SJSA1 (cell line): ENCODE data around the gene SCT. TPM values are rescaled to one million over a fixed set of nuclear protein-coding genes. Genes with fewer than 3 reads are reported as not detected.
A peak's percentile ranks its signal among the peaks of the same experiment; 100 is the strongest.

ENCODE experiments used
- DNase-seq, 2 experiments: peaks; one replicate each; pipeline ENCODE4 v3.0.0-alpha.2; 2015 to 2020; ENCODE audit warnings: low spot score in 2 of 2, low read depth in 1 of 2
- H3K27ac ChIP-seq: fragments of 250-450 bp; sonication (Bioruptor Pico); 2 replicates; pipeline ENCODE4 v1.5.1; 2020; ENCODE audit warnings: mild to moderate bottlenecking, moderate library complexity
- H3K27me3 ChIP-seq: fragments of 250-450 bp; sonication (Bioruptor Pico); replicated peaks from 2 replicates; pipeline ENCODE4 v1.5.1; 2020; ENCODE audit warnings: mild to moderate bottlenecking, moderate library complexity
- H3K36me3 ChIP-seq: fragments of 250-450 bp; sonication (Bioruptor Pico); 2 replicates; pipeline ENCODE4 v1.5.1; 2020; ENCODE audit warnings: mild to moderate bottlenecking
- H3K4me1 ChIP-seq: fragments of 250-450 bp; sonication (Bioruptor Pico); replicated peaks from 2 replicates; pipeline ENCODE4 v1.6.1; 2021; ENCODE audit warnings: mild to moderate bottlenecking
- H3K4me3 ChIP-seq: fragments of 250-450 bp; sonication (Bioruptor Pico); 2 replicates; pipeline ENCODE4 v1.5.1; 2020; ENCODE audit warnings: mild to moderate bottlenecking
- H3K9me3 ChIP-seq: fragments of 250-450 bp; sonication (Bioruptor Pico); replicated peaks from 2 replicates; pipeline ENCODE4 v1.5.1; 2020; ENCODE audit warnings: mild to moderate bottlenecking
- total RNA-seq: library from RNA; depleted of rRNA; stranded (reverse); fragments of >200 nt; shearing (Covaris generic); gene quantifications from 2 replicates; pipeline ENCODE4 v1.2.3, GENCODE V29; 2014

Gene SCT
- total RNA-seq, 1 experiment from 2014 or later, result not detected

DNA sequence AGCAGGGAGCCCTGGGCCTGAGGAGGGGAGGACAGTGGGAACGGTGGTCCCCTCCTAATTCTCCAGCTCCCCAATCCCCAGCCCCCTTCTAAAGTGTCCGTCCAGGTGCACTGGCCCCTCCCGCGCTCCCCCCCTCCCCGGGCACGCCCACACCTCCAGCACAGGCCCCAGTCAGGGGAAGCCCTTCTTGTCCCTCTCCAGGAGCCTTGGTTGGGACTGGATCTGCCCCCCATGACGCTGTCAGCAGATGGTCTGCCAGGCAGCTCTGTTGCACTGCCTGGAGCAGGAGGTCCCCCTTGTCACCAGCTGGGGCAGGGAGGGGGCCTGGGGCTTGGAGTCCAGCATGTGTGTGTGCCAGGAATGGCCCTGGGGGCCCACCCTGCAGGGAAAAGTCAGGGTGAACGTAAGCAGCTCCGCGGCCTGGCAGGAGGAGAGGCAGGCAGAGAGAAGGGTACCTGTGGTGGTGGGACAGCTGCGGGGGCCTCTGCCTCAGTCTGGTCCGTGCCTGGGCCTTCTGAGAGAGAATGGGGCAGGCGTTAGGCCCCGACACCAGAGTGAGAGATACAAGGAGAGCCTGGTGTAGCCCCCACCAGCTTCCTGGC lies 12.9 kb downstream of the SCT start:
- Histone ChIP-seq H3K9me3 (no peaks in the 10 kb centered on the region), H3K4me3 (no peak overlapping the region), H3K27me3 (no peaks in the 10 kb centered on the region), H3K27ac (no peak overlapping the region), H3K4me1 (peaks cover 8% of the 10 kb centered on the region), H3K36me3 (peaks cover 41% of the 10 kb centered on the region)
- DNase-seq, result no peak

DNA sequence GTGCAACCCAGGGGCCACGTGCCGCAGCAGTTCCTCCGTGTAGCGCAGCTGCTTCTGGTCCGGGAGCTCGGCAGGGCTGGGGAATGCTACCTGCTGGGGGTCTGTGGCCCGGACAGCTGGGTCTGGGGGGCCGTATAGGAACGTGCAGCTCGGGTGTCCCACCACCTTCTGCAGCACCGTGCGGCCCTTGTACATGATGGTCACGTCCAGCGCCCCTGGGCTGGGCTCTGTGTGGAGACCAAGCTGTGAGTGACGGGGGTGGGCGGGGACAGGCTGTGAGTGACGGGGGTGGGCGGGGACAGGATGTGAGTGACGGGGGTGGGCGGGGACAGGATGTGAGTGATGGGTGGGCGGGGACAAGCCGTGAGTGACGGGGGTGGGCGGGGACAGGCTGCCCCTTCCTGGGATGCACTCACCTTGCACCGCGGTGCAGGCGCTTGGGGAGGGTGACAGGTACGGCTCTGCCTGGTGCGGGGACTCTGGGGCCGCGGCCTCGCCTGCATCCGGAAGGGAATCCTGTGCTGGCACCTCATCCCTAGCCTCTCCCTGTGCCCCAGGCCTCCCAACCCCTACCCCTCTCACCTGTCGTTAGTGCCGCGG lies 13.5 kb downstream of the SCT start:
- Histone ChIP-seq H3K4me1 (peaks cover 8% of the 10 kb centered on the region), H3K9me3 (no peaks in the 10 kb centered on the region), H3K36me3 (peaks cover 48% of the 10 kb centered on the region), H3K27me3 (no peaks in the 10 kb centered on the region), H3K4me3 (no peak overlapping the region), H3K27ac (no peak overlapping the region)
- DNase-seq, result peak in 1 of 2 experiments; percentile 63

DNA sequence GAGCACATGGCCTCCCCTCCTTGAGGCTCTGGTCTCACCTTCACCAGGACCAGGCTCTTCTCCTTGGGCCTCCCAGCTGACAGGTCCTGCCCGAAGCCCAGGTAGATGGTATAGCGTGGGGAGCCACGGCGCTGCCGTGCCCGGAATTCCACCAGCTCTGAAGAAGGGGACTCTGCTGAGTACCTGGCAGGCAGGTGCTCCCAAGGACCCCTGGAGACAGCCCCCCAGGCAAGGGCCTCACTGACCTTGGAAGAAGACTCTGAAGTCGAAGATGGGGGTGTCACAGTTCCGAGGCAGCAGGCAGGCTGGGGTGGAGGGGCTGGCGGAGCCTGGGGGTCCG lies 14.1 kb downstream of the SCT start:
- Histone ChIP-seq H3K36me3 (peaks cover 53% of the 10 kb centered on the region), H3K9me3 (no peaks in the 10 kb centered on the region), H3K4me1 (peaks cover 8% of the 10 kb centered on the region), H3K4me3 (no peak overlapping the region), H3K27ac (no peak overlapping the region), H3K27me3 (no peaks in the 10 kb centered on the region)
- no peak for DNase-seq

DNA sequence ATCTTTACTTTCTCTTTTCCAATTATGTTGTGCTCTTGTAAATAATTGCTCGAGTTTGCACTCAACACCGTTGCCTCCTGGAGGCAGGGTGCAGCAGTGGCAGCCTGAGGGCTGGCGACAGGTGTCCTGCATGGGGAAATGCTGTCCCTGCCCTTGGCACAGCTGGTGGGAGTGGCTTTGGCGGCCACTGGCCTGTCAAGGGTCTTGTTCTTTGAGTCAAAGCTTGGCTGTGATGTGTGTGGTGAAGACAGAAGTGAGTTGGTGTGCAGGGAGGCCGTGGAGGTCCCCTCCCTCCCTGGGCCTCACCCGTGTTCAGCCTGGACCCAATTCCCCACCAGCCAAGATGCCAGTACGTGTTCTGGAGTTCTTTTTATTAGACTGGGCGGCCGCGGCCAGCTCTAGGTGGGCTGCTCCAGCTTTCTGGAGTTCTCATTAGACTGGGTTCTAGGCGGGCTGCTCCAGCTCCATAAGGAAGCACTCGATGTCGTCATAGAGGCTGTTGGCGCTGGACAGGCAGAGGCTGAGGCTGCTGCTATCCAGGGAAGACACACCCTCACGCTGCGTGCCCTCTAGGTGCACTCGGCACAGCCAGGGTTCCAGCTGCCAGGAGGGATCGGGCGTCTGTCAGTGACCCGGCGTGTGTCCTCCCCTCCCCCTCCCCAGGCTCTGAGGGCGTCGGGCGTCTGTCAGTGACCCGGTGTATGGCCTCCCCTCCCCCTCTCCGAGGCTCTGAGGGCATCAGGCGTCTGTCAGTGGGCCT lies 14.6 kb downstream of the SCT start:
- Histone ChIP-seq H3K36me3 (peaks cover 57% of the 10 kb centered on the region), H3K4me3 (no peak overlapping the region), H3K9me3 (no peaks in the 10 kb centered on the region), H3K4me1 (peaks cover 8% of the 10 kb centered on the region), H3K27me3 (no peaks in the 10 kb centered on the region), H3K27ac (no peak overlapping the region)
- DNase-seq, result no peak

DNA sequence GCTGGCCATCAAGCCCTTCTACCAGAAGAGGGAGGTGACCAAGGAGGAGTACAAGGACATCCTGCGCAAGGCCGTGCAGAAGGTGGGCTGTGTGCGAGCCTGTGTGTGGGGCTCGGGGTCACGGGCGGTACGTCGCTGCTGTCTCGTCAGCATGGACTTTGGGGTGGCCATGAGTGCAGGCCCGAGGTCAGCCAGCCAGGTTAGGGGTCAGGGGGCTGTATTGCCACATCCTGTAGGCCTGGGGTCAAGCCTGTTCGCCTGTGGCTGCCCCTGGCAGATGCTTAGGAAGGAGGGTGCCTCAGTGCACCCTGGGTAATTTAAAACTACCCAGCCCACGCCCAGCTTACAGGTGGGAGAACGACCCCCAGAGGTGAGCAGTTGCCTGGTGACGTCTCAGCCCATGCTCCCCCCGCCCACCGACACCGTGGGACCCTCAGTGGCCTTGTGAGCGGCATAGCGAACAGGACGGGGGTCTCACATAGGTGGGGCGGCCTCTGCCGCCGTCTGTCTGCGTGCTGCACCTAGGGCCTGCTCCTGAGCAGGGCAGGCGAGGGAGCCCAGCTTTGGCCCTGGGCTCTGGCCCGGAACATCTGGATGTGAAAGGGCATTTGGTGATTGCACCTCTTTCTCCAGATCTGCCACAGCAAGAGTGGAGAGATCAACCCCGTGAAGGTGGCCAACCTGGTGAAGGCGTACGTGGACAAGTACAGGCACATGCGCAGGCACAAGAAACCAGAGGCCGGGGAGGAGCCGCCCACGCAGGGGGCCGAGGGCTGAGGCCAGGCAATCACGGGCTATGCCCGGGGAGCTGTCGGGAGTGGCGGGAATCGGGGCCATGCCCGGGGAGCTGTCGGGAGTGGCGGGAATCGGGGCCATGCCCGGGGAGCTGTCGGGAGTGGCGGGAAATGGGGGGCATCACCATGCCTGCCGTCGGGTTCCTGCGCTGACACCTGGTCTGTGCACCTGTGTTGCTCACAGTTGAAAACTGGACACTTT lies 15.7 kb downstream of the SCT start:
- no peaks in the 10 kb centered on the region for H3K27me3 ChIP-seq
- H3K9me3 ChIP-seq, result no peaks in the 10 kb centered on the region
- H3K36me3 ChIP-seq, result peaks cover 68% of the 10 kb centered on the region
- H3K4me3 ChIP-seq, result no peak overlapping the region
- H3K27ac ChIP-seq, result no peak overlapping the region
- peaks cover 8% of the 10 kb centered on the region for H3K4me1 ChIP-seq
- no peak for DNase-seq

DNA sequence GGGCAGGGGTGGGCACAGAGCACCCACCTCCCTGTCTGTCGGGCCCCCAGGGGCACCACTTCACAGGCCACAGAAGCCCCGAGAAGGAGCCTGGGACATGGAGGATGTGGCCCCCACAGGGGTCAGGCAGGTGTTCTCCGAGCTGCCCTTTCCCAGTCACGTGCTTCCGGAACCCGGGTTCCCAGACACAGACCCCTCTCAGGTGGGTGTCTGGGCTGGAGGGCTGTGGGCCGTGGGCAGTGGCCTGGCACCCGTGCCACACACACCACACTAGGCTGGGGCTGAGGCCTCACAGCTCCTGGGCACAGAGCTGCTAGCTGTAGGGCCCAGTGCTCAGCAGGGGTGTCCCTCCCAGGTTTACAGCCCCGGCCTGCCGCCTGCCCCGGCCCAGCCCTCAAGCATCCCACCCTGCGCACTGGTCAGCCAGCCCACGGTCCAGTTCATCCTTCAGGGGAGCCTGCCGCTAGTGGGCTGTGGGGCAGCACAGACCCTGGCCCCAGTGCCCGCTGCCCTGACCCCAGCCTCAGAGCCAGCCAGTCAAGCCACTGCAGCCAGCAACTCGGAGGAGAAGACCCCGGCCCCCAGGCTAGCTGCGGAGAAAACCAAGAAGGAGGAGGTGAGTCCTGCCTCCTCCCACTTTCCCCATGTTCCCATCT lies 16.7 kb downstream of the SCT start:
- H3K27me3 ChIP-seq, result no peaks in the 10 kb centered on the region
- H3K4me1 ChIP-seq, result peaks cover 4% of the 10 kb centered on the region
- H3K27ac ChIP-seq, result no peak overlapping the region
- no peak for DNase-seq
- no peaks in the 10 kb centered on the region for H3K9me3 ChIP-seq
- peaks cover 71% of the 10 kb centered on the region for H3K36me3 ChIP-seq
- no peak overlapping the region for H3K4me3 ChIP-seq

DNA sequence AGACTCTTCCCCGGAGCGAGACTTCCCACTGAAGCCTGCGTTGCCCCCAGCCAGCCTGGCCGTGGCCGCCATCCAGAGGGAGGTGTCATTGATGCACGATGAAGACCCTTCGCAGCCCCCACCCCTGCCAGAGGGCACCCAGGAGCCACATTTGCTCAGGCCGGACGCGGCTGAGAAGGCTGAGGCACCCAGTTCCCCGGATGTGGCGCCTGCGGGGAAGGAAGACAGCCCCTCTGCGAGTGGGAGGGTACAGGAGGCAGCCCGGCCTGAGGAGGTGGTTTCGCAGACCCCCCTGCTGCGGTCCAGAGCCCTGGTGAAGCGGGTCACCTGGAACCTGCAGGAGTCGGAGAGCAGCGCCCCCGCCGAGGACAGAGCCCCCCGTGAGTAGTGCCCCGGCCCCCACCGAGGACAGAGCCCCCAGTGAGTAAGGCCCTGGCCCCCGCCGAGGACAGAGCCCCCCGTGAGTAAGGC lies 17.6 kb downstream of the SCT start:
- H3K36me3 ChIP-seq, result peaks cover 72% of the 10 kb centered on the region
- no peak for DNase-seq
- no peaks in the 10 kb centered on the region for H3K9me3 ChIP-seq
- no peak overlapping the region for H3K4me3 ChIP-seq
- no peak overlapping the region for H3K27ac ChIP-seq
- H3K4me1 ChIP-seq, result no peaks in the 10 kb centered on the region
- H3K27me3 ChIP-seq, result no peaks in the 10 kb centered on the region

DNA sequence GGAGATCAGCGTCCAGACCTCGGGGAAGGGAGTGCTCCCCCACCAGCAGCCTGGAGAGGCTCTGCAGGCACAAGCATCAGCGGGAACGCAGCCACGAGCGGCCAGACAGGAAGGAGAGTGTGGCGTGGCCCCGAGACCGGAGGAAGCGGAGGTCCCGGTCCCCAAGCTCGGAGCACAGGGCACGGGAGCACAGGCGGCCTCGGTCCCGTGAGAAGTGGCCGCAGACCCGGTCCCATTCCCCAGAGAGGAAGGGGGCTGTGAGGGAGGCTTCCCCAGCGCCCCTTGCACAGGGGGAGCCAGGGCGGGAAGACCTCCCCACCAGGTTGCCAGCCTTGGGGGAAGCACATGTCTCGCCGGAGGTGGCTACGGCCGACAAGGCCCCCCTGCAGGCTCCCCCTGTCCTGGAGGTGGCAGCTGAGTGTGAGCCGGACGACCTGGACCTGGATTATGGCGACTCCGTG lies 18.2 kb downstream of the SCT start:
- Histone ChIP-seq H3K9me3 (no peaks in the 10 kb centered on the region), H3K27me3 (no peaks in the 10 kb centered on the region), H3K4me3 (no peak overlapping the region), H3K4me1 (no peaks in the 10 kb centered on the region), H3K36me3 (peaks cover 72% of the 10 kb centered on the region), H3K27ac (no peak overlapping the region)
- DNase-seq, result no peak

DNA sequence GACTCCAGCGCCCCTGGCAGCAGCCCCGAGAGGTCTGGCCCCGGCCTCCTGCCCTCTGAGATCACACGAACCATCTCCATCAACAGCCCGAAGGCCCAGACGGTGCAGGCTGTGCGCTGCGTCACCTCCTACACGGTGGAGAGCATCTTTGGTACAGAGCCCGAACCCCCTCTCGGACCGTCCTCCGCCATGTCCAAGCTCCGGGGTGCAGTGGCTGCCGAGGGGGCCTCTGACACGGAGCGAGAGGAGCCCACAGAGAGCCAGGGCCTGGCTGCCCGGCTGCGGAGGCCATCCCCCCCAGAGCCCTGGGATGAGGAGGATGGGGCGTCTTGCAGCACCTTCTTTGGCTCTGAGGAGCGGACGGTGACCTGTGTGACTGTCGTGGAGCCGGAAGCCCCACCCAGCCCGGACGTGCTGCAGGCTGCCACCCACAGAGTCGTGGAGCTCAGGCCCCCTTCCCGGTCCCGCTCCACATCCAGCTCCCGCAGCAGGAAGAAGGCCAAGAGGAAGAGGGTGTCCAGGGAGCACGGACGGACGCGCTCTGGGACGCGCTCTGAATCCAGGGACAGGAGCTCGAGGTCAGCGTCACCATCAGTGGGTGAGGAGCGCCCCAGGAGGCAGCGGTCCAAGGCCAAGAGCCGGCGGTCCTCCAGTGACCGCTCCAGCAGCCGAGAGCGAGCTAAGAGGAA lies 18.9 kb downstream of the SCT start:
- no peaks in the 10 kb centered on the region for H3K4me1 ChIP-seq
- peaks cover 72% of the 10 kb centered on the region for H3K36me3 ChIP-seq
- H3K4me3 ChIP-seq, result no peak overlapping the region
- no peaks in the 10 kb centered on the region for H3K9me3 ChIP-seq
- DNase-seq, result no peak
- H3K27me3 ChIP-seq, result no peaks in the 10 kb centered on the region
- H3K27ac ChIP-seq, result no peak overlapping the region

DNA sequence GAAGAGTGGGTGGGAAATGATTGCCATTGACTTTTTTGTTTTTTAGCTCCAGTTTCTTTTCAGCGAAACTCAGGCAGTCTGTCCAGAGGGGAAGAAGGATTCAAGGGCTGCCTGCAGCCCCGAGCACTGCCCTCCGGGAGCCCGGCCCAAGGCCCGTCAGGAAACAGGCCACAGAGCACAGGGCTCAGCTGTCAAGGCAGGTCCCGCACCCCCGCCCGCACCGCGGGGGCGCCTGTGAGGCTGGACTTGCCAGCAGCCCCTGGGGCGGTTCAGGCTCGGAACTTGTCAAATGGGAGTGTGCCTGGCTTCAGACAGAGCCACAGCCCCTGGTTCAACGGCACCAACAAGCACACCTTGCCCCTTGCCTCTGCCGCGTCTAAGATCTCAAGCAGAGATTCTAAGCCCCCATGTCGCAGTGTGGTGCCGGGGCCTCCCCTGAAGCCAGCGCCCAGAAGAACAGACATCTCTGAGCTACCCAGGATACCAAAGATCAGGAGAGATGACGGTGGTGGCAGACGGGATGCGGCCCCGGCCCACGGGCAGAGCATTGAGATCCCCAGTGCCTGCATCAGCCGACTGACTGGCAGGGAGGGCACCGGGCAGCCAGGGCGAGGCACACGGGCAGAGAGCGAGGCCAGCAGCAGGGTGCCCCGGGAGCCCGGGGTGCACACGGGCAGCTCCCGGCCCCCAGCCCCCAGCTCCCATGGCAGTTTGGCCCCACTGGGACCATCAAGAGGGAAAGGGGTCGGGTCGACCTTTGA lies 19.8 kb downstream of the SCT start:
- Histone ChIP-seq H3K4me1 (no peaks in the 10 kb centered on the region), H3K36me3 (peaks cover 68% of the 10 kb centered on the region), H3K27me3 (no peaks in the 10 kb centered on the region), H3K4me3 (no peak overlapping the region), H3K27ac (no peak overlapping the region), H3K9me3 (no peaks in the 10 kb centered on the region)
- no peak for DNase-seq

DNA sequence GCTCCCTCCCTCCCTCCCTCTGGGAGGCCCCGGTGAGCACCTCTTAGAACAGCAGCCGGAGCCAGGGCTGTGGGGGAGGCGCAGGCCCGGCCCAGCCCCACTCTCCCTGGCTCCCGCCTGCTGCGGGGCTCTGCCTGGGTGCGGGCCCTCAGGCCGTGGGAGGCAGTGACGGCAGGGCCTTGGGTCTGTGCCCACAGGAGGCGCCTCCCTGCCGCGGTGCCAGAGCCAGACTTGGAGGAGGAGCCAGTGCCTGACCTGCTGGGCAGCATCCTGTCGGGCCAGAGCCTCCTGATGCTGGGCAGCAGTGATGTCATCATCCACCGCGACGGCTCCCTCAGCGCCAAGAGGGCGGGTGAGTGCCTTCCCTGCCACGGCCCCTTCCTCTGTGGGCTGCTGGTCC lies 20.7 kb downstream of the SCT start:
- Histone ChIP-seq H3K36me3 (peaks cover 69% of the 10 kb centered on the region), H3K27ac (no peak overlapping the region), H3K4me1 (no peaks in the 10 kb centered on the region), H3K4me3 (no peak overlapping the region), H3K9me3 (no peaks in the 10 kb centered on the region), H3K27me3 (no peaks in the 10 kb centered on the region)
- no peak for DNase-seq
